GM12874 (cell line): ENCODE results near the gene ZNF223.

Experiments used
- CTCF ChIP-seq: IDR thresholded peaks from 2 replicates; pipeline ENCODE4 v1.5.1; 2011; ENCODE audit warnings: low read depth, mild to moderate bottlenecking, control low read depth, low read length, moderate library complexity; ENCODE audit not compliant: insufficient read depth

Gene ZNF223

GRCh38 chr19:44072543-44073401 lies 20.9 kb downstream of the ZNF223 start:
- no peak for TF ChIP-seq CTCF

- TF ChIP-seq CTCF = no peak
These were observed 24.5 kb downstream of the ZNF223 start for GRCh38 chr19:44076325-44076724.

- no peak for TF ChIP-seq CTCF
These were observed 40.3 kb downstream of the ZNF223 start for GRCh38 chr19:44092108-44092507.

GRCh38 chr19:44093931-44094765 lies 42.3 kb downstream of the ZNF223 start, which contains the start of gene ZNF224:
Gene ZNF224 (plus strand): TSS chr19:44094361. CDS start chr19:44097874, 3,513 bp downstream.
- TF ChIP-seq CTCF = no peak

GRCh38 chr19:44107751-44108150 lies 55.9 kb downstream of the ZNF223 start:
- no peak for TF ChIP-seq CTCF

- no peak for TF ChIP-seq CTCF
These were observed 57.6 kb downstream of the ZNF223 start for GRCh38 chr19:44109458-44109857.

GRCh38 chr19:44111910-44112463 lies 60.2 kb downstream of the ZNF223 start:
- TF ChIP-seq CTCF = no peak
